HG03135 (cell line): ENCODE measurements around the gene SMC5.

Experiments used
- ATAC-seq: cut with Tn5 transposase; IDR thresholded peaks from one replicate; pipeline ENCODE4 v1.9.1; 2021; ENCODE audit warnings: mild to moderate bottlenecking, moderate library complexity; ENCODE audit not compliant: unreplicated experiment

Gene SMC5

GRCh38 chr9:70403166-70403565, 144.4 kb downstream of the SMC5 start:
- no peak for ATAC-seq

- no peak for ATAC-seq
Observed at GRCh38 chr9:70403618-70404025, 144.8 kb downstream of the SMC5 start.

GRCh38 chr9:70404261-70404660, 145.5 kb downstream of the SMC5 start:
- no peak for ATAC-seq
